ENCODE results near the gene TIMM8B. TPM values are rescaled to one million over a fixed set of nuclear protein-coding genes. Genes with fewer than 3 reads are reported as not detected.

The TIMM8B gene
- polyA plus RNA-seq, 1 donor from 2014 or later, result 121 TPM

- Histone ChIP-seq H3K27ac (ENCODE audit: low read length) (no peak overlapping the region), H3K4me2 (ENCODE audit: low read length) (no peak overlapping the region), H3K36me3 (ENCODE audit: insufficient read depth, low read length) (no peaks in the 10 kb centered on the region), H2AFZ (ENCODE audit: low read depth, low read length) (no peak overlapping the region), H3K79me2 (replicated peaks; ENCODE audit: insufficient read depth, low read length) (no peaks in the 10 kb centered on the region), H3K9me2 (ENCODE audit: insufficient read depth, low read length) (no peaks in the 10 kb centered on the region), H3K27me3 (ENCODE audit: insufficient read depth, low read depth, low read length) (no peaks in the 10 kb centered on the region), H4K20me1 (ENCODE audit: insufficient read depth) (no peaks in the 10 kb centered on the region), H3K9ac (ENCODE audit: low read length) (no peak overlapping the region), H3K4me3 (ENCODE audit: low read length) (no peak overlapping the region), H3K9me3 (ENCODE audit: low read length) (no peaks in the 10 kb centered on the region), H3F3A (ENCODE audit: insufficient read depth, low read length, poor library complexity, severe bottlenecking) (no peaks in the 10 kb centered on the region)
- TF ChIP-seq MXI1 (conservative IDR thresholded peaks at IDR 0.05; ENCODE audit: poor library complexity, severe bottlenecking) (no peak), EP300 (conservative IDR thresholded peaks at IDR 0.05; ENCODE audit: poor library complexity, severe bottlenecking) (no peak), POLR2AphosphoS5 (IDR thresholded peaks at IDR 0.05) (no peak), REST (IDR thresholded peaks at IDR 0.05; ENCODE audit: borderline replicate concordance) (no peak), EZH2 (IDR thresholded peaks at IDR 0.05; ENCODE audit: borderline replicate concordance, insufficient read depth, low read length, poor library complexity, severe bottlenecking) (no peak), CTCF (IDR thresholded peaks at IDR 0.05; ENCODE audit: poor library complexity, severe bottlenecking) (no peak), RAD21 (conservative IDR thresholded peaks at IDR 0.05) (no peak), SMC3 (conservative IDR thresholded peaks at IDR 0.05; ENCODE audit: poor library complexity) (no peak)
Observed at GRCh38 chr11:112044961-112045360, 41.6 kb downstream of the TIMM8B start.

GRCh38 chr11:112042961-112043304 lies 43.6 kb downstream of the TIMM8B start:
- no peaks in the 10 kb centered on the region for H3K36me3 ChIP-seq (ENCODE audit: insufficient read depth, low read length)
- TF ChIP-seq RAD21 (conservative IDR thresholded peaks at IDR 0.05) (no peak), TAF1 (IDR thresholded peaks at IDR 0.05; ENCODE audit: low read depth) (no peak), CTCF (IDR thresholded peaks at IDR 0.05; ENCODE audit: poor library complexity, severe bottlenecking) (no peak), EP300 (conservative IDR thresholded peaks at IDR 0.05; ENCODE audit: poor library complexity, severe bottlenecking) (no peak), MXI1 (conservative IDR thresholded peaks at IDR 0.05; ENCODE audit: poor library complexity, severe bottlenecking) (no peak), EZH2 (IDR thresholded peaks at IDR 0.05; ENCODE audit: borderline replicate concordance, insufficient read depth, low read length, poor library complexity, severe bottlenecking) (no peak), SMC3 (conservative IDR thresholded peaks at IDR 0.05; ENCODE audit: poor library complexity) (no peak), POLR2AphosphoS5 (IDR thresholded peaks at IDR 0.05) (no peak), REST (IDR thresholded peaks at IDR 0.05; ENCODE audit: borderline replicate concordance) (no peak)
- no peaks in the 10 kb centered on the region for H3K9me3 ChIP-seq (ENCODE audit: low read length)
- no peak overlapping the region for H3K4me2 ChIP-seq (ENCODE audit: low read length)
- no peaks in the 10 kb centered on the region for H3K9me2 ChIP-seq (ENCODE audit: insufficient read depth, low read length)
- H3K4me3 ChIP-seq (ENCODE audit: low read length), result no peak overlapping the region
- no peak overlapping the region for H3K9ac ChIP-seq (ENCODE audit: low read length)
- H4K20me1 ChIP-seq (ENCODE audit: insufficient read depth), result no peaks in the 10 kb centered on the region
- H3K79me2 ChIP-seq (replicated peaks; ENCODE audit: insufficient read depth, low read length), result no peaks in the 10 kb centered on the region
- H3K27ac ChIP-seq (ENCODE audit: low read length), result no peak overlapping the region
- H3K27me3 ChIP-seq (ENCODE audit: insufficient read depth, low read depth, low read length), result no peaks in the 10 kb centered on the region
- no peaks in the 10 kb centered on the region for H3F3A ChIP-seq (ENCODE audit: insufficient read depth, low read length, poor library complexity, severe bottlenecking)
- no peak overlapping the region for H2AFZ ChIP-seq (ENCODE audit: low read depth, low read length)
